ENCODE results near the gene ALKAL2. TPM values are rescaled to one million over a fixed set of nuclear protein-coding genes. Genes with fewer than 3 reads are reported as not detected.

Gene ALKAL2
- total and polyA plus RNA-seq, 2 of the 13 experiments (the other 11 are each of a cell fraction or from before 2014, with no cell fraction given) = 0.22 to 1.7 TPM

GRCh38 chr2:249538-250042, 38.3 kb downstream of the ALKAL2 start (continued):
- no peak for TF ChIP-seq ZNF891 (CRISPR knock-in tag; IDR thresholded peaks at IDR 0.05)
- peak; percentile 94 for TF ChIP-seq KDM4B (CRISPR knock-in tag; IDR thresholded peaks at IDR 0.05)
- peak; percentile 95 for TF ChIP-seq ZEB1 (IDR thresholded peaks at IDR 0.05; ENCODE audit: insufficient replicate concordance, low read depth)
- TF ChIP-seq FIP1L1 (IDR thresholded peaks at IDR 0.05; ENCODE audit: borderline replicate concordance, insufficient read depth, low read depth, low read length) = no peak
- TF ChIP-seq RORA (CRISPR knock-in tag; IDR thresholded peaks at IDR 0.05) = no peak
- TF ChIP-seq ZNF3 (CRISPR knock-in tag; IDR thresholded peaks at IDR 0.05) = peak; percentile 91; the same call in 1 of the 2 replicates
- TF ChIP-seq RARG (CRISPR knock-in tag; IDR thresholded peaks at IDR 0.05; ENCODE audit: low read depth) = no peak
- peak; percentile 93 for TF ChIP-seq TCF7 (IDR thresholded peaks at IDR 0.05; ENCODE audit: low read depth)
- no peak for TF ChIP-seq HOXA9 (CRISPR knock-in tag; IDR thresholded peaks at IDR 0.05; ENCODE audit: borderline replicate concordance)
- no peak for TF ChIP-seq ZNF484 (CRISPR knock-in tag; IDR thresholded peaks at IDR 0.05; ENCODE audit: borderline replicate concordance, low read depth)
- TF ChIP-seq, protein P1, sequence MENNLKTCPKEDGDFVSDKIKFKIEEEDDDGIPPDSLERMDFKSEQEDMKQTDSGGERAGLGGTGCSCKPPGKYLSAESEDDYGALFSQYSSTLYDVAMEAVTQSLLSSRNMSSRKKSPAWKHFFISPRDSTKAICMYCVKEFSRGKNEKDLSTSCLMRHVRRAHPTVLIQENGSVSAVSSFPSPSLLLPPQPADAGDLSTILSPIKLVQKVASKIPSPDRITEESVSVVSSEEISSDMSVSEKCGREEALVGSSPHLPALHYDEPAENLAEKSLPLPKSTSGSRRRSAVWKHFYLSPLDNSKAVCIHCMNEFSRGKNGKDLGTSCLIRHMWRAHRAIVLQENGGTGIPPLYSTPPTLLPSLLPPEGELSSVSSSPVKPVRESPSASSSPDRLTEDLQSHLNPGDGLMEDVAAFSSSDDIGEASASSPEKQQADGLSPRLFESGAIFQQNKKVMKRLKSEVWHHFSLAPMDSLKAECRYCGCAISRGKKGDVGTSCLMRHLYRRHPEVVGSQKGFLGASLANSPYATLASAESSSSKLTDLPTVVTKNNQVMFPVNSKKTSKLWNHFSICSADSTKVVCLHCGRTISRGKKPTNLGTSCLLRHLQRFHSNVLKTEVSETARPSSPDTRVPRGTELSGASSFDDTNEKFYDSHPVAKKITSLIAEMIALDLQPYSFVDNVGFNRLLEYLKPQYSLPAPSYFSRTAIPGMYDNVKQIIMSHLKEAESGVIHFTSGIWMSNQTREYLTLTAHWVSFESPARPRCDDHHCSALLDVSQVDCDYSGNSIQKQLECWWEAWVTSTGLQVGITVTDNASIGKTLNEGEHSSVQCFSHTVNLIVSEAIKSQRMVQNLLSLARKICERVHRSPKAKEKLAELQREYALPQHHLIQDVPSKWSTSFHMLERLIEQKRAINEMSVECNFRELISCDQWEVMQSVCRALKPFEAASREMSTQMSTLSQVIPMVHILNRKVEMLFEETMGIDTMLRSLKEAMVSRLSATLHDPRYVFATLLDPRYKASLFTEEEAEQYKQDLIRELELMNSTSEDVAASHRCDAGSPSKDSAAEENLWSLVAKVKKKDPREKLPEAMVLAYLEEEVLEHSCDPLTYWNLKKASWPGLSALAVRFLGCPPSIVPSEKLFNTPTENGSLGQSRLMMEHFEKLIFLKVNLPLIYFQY (CRISPR knock-in tag; IDR thresholded peaks at IDR 0.05; ENCODE audit: borderline replicate concordance) = 0 out of 2 replicates have a peak, but pooled peaks have one; percentile 68
- TF ChIP-seq ZNF777 (CRISPR knock-in tag; IDR thresholded peaks at IDR 0.05) = no peak
- TF ChIP-seq FOXM1 (CRISPR knock-in tag; IDR thresholded peaks at IDR 0.05) = no peak
- TF ChIP-seq, protein P2, sequence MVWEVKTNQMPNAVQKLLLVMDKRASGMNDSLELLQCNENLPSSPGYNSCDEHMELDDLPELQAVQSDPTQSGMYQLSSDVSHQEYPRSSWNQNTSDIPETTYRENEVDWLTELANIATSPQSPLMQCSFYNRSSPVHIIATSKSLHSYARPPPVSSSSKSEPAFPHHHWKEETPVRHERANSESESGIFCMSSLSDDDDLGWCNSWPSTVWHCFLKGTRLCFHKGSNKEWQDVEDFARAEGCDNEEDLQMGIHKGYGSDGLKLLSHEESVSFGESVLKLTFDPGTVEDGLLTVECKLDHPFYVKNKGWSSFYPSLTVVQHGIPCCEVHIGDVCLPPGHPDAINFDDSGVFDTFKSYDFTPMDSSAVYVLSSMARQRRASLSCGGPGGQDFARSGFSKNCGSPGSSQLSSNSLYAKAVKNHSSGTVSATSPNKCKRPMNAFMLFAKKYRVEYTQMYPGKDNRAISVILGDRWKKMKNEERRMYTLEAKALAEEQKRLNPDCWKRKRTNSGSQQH (CRISPR knock-in tag; IDR thresholded peaks at IDR 0.05; ENCODE audit: low read depth) = peak; percentile 67; the same call in 1 of the 2 replicates
- peak; percentile 63 to 76; a peak in 3 of 4 replicates for TF ChIP-seq HMGXB4 (CRISPR knock-in tag; IDR thresholded peaks at IDR 0.05; ENCODE audit: borderline replicate concordance in 1 of 2, low read depth in 1 of 2)
- TF ChIP-seq, protein P3, sequence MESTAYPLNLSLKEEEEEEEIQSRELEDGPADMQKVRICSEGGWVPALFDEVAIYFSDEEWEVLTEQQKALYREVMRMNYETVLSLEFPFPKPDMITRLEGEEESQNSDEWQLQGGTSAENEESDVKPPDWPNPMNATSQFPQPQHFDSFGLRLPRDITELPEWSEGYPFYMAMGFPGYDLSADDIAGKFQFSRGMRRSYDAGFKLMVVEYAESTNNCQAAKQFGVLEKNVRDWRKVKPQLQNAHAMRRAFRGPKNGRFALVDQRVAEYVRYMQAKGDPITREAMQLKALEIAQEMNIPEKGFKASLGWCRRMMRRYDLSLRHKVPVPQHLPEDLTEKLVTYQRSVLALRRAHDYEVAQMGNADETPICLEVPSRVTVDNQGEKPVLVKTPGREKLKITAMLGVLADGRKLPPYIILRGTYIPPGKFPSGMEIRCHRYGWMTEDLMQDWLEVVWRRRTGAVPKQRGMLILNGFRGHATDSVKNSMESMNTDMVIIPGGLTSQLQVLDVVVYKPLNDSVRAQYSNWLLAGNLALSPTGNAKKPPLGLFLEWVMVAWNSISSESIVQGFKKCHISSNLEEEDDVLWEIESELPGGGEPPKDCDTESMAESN (CRISPR knock-in tag; conservative IDR thresholded peaks at IDR 0.05) = no peak
- TF ChIP-seq ESRRA (CRISPR knock-in tag; IDR thresholded peaks at IDR 0.05; ENCODE audit: low read depth) = peak; percentile 73; the same call in 1 of the 2 replicates
- TF ChIP-seq HOXA5 (CRISPR knock-in tag; IDR thresholded peaks at IDR 0.05) = peak; percentile 91; the same call in 1 of the 2 replicates
- TF ChIP-seq ATF7 (IDR thresholded peaks at IDR 0.05) = no peak
- TF ChIP-seq ATF7 (CRISPR knock-in tag; IDR thresholded peaks at IDR 0.05) = peak; percentile 71; the same call in 1 of the 2 replicates
- TF ChIP-seq XBP1 (CRISPR knock-in tag; IDR thresholded peaks at IDR 0.05) = no peak
- peak; percentile 64; the same call in 1 of the 2 replicates for TF ChIP-seq SPEN (CRISPR knock-in tag; IDR thresholded peaks at IDR 0.05; ENCODE audit: low read depth)

All from HepG2 (cell line).